Stimulated activated CD4-positive, alpha-beta T cell treated with anti-CD3 and anti-CD28 coated beads, TNF-alpha, amount 100 ng/mL, for 1 hour (primary cell): ENCODE results near the gene HCN2.
"Not testable (repeated sequence)": the region's sequence is repeated elsewhere in the genome, so short reads cannot be mapped to it uniquely, and the experiment has no call there.

Source experiments
- DNase-seq, 3 donors: peaks; one replicate each; pipeline ENCODE4 v3.0.0-alpha.2; 2020; ENCODE audit warnings: low read depth in 3 of 3, low spot score in 1 of 3

HCN2 gene

DNA sequence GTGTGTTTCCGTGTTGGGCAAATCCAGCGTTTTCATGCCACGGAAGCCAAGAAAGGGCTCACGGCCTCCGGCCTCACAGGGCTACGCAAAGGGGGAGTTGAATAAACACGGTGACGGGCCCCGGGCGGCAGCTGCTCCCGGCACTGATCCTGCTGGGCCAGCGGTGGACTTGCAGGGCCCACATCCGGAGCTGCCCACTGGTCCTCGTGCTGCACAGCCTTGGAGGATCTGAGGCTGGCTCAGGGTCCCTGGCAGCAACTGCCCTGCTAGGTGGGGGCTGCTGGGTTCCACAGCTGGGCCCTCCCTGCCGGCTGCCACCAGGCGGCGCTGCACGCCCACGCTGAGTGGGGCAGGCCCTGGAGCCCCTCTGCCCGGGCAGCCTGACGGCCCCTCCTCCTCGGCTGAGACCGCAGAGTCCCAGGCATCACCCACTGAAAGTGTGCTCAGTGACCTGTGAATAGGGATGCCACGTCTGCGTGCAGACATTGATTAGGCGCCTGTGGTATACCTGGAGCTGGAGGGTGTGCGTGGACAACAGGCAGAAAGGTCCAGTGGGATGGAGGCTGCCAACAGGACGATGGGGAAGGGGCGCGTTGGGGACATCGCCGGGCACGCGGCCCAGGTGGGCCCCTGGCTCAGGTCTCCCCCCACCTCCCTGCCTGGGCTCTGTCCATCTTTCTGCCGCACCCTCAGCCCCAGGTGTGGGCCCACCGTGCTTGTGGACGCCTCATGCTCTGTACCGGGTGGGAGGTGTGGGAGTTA, 5.3 kb upstream of the HCN2 start:
- DNase-seq = peak; percentile 30 to 57 (median 32)

DNA sequence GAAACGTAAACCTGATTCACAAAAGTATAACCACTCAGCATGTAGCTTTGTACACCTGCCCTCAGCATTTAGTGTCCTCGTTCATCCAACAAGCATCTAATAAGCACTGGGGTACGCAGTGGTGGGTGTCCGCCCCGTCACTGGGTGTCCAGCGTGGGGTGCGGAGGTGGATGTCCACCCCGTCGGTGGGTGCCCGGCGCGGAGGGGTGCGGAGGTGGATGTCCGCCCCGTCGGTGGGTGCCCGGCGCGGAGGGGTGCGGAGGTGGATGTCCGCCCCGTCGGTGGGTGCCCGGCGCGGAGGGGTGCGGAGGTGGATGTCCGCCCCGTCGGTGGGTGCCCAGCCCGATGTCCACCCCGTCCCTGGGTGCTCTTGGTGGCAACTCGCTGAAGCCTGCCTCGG, 4.5 kb upstream of the HCN2 start:
- DNase-seq = not testable (repeated sequence)

DNA sequence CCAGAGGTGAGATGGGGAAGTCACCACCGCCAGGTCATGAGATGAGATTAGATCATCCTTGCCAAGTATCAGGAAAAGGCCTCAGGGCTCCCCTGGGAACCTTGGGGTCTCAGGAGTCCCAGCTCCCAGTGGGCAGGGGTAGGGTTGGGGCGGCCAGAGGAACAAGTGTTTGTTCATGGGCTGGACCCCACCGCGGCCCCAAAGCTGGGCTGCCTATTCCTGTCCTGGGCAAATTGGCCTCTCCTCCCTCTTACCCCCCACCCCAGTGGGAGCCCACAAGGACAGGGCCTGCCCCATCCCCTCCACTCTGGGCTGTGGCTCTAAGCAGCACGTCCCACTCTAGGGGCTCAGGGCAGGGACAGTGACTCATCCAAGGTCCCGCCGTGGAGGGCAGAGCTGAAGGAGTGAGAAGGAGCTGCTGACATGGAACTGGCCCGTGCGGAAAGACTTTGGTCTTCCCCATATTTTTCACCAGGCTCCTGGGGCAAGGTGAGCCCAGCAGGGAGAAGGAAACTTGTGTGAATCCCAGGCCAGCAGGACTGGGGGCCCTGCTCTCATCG, 4.0 kb upstream of the HCN2 start:
- DNase-seq = no peak

DNA sequence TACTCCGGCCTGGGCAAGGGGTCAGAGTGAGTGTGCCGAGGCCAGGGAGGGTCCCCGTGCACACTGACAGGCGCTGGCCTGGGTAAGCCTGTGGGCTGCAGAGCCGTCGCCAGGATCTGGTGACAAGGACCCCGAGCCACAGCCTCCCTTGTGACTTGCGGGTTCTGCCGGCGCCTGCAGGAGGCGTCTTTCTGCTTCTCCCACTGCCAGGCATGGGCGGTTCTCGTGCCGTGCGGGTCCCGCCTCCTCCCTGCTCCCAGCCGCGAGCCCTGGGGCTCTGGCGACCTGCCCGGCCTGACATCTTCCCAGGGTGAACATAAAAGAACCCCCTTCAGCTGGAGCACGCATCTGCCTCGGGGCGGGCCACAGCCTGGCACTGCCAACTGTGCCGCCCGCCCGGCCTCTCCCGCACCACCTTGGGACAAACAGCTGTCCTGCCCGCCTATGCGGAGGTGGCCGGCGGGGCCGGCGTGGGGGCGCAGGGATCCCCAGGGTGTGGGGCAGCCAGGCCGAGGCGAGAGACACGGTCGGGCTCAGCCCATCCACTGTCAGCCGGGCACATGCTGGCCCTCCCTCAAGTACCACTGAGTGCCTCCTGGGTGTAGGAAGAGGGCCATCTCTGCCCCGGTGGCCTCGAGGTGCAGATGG, 1.5 kb upstream of the HCN2 start:
- peak in 1 of 3 donors; percentile 46 for DNase-seq

DNA sequence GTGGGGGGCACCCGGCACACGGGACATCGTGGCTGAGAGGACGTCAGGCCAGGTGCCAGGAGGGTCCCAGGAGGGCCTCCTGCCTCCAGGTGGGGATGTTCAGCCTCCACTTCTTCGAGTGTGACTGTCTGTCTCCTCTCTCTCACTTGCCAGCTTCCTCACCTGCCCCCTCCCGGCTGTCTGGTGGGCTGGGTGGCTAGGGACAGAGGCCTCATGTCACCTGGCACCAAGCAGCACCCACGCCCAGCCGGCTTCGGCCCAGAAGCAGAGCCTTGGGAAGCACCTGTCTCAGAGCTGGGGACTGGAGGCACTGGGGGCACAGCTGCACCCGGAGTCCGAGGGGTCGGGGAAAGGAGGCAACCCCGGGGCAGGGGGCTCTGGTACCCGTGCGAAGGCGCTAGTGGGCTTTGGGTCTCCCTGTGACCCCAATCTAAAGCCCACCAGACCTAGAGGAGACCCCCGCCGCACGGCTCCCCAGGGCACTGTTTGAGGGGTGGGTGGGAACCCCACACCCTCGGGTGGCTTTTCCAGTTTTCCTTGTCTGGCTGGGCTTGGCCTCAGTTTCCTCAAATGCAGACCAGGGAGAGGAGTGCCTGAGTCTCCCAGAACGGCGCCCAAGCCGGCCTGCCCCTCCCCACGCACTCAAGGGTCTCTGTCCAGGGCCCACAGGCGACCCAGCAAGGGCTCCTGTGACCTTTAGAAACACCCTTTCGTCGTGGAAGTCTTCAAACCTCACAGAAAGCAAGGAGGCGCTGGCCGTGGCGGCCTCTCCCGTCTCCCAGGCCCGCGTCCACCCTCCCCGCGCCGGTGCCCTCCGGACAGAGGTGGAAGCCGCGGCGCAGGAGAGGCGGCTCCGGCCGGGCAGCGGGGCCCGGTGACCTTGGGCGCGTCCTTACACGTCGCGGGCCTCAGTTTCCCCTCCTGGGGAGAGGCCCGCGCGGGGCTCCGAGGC, 664 bp upstream of the HCN2 start:
- no peak for DNase-seq

DNA sequence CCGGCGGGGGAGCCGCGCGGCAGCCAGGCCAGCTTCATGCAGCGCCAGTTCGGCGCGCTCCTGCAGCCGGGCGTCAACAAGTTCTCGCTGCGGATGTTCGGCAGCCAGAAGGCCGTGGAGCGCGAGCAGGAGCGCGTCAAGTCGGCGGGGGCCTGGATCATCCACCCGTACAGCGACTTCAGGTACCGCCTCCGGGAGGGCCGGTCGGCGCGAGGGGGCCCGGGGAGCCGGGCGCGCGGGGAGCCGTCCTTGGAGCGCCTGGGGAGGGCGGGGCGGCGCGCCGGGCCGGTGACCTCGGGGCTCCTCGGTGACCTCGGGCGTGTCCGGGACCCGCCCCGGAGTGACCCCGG, 690 bp downstream of the HCN2 start:
- DNase-seq = no peak

DNA sequence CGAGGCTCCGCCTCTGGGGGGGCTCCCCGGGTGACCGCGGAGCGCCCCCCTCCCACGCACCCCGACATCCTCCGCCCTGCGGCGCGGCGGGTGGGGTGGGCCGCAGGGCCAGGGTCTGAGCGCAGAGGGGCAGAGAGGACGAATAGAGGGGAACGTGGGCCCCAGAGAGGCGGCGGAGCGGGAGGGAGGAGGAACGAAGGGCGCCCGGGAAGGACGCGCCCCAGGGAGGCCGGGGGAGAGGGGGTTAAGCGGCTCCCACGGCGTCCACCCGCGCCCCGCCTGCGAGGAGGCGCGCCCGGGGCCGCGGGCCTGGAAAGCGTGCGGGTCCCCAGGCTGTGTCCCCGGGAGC, 1.0 kb downstream of the HCN2 start:
- no peak for DNase-seq

DNA sequence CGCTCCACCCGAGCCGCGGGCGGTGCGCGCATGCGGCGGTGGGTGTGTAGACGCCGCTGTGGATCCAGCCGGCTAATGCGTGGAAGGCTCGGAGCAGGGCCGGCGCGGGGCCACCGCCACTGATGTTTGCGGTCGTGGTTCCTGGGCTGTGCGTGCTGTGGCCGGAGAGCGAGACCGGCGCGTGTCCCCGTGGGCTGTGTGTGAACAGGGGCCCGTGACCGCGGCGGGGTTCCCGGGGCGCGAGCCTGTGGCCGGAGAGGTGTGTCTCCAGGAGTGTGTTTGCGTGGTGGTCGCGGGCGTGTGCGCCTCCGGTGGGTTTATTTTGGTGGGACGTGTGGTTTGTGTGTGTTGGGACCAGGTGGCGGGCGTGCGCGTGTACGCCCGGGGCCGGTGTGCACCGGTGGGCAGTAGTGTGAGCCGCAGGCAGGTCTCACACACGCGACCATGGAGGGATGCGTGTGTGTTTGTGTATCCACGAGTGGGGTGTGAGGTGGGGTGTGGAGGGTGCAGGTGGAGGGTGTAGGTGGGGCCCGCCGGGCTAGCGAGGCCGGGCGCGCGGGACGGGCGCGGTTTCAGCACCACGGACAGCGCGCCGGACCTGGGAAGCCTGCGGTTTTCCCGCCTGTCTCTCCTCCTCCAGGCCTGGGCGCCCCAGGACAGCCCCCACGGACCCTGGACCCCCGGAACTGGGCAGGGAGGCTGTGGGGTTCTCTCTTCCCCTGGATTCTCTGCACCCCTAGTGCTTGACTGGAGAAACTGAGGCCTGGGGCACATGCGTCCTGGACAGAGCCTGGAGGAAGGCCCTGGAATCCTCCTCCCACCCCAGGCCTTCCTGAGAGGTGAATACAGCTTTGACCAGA, 1.6 kb downstream of the HCN2 start:
- no peak for DNase-seq

DNA sequence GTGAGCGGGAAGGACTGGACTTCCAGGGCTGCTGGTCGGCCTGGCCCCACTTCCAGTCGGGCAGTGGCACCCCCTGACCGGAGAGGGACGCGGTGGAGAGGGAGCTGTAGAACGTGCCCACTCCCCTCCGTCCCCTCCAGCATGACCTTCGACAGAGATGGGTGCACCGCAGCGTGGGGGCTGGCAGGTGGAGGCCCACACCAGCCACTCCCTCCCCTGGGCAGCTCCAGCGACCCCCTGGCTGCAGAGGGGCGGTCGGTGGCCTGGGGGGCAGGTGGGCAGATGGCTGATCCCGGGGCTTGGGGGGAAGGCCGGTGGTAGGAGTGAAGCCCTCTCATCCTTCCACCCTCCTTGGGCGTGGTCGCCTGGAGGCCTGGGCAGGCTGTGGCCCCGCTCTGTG, 2.4 kb downstream of the HCN2 start:
- no peak for DNase-seq

DNA sequence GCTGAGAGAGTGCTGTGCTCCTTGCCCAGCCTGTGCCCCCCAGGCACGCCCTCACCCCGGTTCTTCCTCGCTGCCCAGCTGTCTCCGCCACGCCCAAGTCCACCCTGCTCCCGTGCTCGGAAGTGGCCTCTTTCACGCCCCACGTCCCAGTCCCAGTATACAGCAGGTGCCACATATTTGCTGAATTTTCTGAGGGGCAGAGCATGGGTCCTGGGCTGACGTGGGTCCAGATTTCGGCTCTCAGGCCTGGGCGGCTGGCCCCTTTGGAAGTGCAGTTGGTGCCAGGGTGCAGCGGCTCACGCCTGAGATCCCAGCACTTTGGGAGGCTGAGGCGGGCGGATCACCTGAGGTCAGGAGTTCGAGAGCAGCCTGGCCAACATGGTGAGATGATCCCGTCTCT, 3.4 kb downstream of the HCN2 start:
- no peak for DNase-seq

DNA sequence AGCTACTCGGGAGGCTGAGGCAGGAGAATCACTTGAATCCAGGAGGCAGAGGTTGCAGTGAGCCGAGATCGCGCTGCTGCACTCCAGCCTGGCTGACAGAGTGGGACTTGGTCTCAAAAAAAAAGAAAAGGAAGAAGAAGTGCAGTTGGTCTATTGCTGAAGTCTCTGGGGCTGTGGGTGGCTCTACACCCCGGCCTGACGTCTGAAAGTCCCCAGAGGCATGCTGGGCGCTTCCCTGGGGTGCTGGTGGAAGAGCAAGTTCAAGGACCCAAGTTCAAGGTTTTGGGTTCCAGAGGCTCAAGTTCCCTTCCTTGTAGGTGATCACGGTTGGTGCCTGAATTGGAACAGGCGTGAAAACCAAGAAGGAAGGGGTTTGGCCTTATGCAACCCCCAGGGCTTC, 3.8 kb downstream of the HCN2 start:
- DNase-seq = no peak

DNA sequence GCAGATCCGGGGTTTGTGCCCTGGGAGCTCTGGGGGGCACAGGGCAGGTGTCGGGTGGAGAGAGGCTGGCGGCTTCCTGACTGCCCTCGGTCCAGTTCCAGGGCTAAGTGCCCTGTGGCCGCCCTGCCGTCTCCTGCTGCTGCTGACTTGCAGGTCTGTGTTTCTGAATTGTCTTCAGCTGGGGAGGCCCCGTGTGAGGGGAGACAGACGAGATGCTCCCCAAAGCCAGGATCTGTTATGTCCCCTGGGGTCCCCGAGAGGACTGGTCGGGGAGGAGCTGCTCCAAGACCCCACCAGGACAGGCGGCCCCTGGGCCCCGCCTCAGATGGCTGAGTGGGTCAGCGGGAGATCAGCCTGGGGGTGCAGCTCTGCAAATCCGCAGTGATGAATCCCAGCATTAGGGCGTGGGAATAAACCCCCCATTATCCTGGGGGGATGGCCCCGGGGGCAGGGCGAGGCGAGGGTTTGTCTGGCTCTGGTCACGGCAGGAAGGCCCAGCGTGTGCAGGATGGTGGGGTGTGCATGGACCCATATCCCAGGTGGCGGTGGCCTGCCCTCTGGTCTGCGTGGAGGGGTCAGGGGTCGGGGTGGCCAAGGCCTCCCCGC, 4.7 kb downstream of the HCN2 start:
- DNase-seq = no peak

DNA sequence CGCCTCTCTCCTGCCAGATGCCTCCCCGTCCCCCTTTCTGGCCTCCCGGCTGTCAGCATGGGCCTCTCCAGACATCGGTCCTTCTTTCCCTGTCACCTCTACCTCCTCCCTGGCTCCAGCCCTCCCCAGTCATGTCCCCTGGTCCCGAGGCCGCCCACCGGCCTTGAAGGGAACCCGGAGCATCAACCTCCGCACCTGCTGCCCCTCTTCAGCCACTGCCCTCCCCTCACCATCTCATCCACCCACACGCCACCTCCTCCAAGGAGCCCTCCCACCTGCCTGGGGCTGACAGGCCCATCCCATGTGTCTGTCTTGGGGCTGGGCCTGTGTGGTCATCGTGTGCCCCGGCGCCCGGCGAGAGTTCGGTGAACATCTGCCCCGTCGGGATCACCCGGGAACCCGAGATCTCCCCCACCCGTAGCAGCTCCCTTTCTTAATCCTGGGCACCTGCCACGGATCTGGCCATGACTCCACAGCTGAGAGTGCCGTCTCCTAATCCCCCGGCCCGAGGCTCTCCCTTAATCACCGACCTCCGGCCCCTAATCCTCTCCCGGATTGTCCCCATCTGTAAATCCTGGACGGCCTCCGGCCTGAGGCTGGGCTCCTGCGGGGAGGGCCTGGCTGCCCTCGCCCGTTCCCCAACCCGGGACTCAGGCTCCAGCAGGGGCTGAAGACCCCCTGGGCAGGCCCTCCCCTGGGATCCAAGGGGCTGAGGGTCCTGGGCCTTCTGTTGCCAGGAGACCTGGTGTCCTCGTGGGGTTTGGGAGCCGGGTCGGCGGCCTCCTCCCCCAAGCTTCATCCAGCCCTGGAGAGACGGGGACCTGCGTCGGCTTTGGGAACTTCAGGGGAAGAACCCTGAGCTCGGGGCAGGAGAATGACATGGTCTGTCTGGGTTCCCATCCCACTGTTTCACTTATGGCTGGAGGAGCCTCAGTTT, 5.9 kb downstream of the HCN2 start:
- DNase-seq = no peak

DNA sequence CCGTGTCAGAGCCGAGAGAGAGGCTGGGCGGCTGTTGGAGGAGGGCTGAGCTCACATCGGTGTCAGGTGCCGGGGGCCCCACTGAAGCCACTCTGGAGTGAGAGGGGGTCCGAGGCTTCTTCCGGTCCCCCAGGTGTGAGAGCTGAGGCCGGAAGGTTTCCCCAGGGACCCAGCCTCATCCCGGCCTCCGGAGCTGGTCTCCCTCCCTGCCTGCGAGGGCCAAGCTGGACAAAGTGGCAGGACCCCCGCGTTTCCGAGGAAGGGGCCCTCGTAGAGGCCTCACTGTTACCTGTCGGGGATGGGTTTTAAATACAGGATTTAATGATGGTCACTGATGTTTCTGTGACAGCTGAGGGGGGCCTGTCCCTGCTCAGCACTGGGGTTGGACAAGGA, 6.6 kb downstream of the HCN2 start:
- no peak for DNase-seq

DNA sequence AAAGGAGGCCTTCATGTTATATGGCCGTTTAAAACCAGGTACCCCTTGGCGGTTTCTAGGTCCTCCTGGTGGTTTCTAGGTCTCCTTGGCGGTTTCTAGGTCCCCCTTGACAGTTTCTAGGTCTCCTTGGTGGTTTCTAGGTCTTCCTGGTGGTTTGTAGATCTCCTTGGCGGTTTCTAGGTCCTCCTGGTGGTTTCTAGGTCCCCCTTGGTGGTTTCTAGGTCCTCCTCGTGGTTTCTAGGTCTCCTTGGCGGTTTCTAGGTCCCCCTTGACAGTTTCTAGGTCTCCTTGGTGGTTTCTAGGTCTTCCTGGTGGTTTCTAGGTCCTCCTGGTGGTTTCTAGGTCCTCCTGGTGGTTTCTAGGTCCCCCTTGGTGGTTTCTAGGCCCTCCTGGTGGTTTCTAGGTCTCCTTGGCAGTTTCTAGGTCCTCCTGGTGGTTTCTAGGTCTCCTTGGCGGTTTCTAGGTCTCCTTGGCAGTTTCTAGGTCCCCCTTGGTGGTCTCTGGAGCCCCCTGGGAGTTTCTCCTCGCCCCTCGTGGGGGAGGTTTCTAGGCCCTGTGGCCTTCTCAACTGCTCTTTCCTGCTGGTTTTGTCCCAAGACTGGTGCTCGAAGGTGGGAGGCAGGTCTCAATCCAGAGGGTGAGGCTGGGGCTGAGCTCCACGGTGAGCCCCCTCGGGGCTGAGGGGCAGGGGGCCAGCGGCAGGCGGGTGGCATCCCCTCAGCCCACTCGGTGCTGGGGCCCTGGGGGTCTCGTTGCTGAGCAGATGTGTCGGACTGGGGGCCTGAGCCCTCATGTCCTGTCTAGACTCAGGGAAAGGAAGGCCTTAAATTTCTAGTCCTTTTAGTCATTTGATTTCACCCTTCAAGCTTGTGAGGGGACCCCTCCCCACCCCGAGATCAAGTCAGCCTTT, 8.0 kb downstream of the HCN2 start:
- DNase-seq = no peak

DNA sequence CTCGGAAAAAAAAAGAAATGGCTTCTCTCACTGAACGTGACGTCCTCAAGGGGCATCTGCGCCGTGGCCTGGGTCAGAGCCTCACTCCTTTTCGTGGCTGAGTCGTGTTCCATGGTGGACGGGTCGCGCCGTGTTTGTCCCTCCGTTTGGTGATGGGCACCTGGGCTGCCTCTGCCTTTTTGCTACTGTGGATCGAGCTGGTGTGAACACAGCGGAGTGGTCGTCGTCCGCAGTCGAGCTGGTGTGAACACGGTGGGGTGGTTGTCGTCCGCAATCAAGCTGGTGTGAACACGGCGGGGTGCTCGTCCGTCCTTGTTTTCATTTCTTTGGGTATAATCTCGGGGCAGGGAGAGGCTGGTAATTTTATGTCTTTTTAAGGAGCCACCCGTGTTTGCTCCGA, 11.6 kb downstream of the HCN2 start:
- DNase-seq = no peak

DNA sequence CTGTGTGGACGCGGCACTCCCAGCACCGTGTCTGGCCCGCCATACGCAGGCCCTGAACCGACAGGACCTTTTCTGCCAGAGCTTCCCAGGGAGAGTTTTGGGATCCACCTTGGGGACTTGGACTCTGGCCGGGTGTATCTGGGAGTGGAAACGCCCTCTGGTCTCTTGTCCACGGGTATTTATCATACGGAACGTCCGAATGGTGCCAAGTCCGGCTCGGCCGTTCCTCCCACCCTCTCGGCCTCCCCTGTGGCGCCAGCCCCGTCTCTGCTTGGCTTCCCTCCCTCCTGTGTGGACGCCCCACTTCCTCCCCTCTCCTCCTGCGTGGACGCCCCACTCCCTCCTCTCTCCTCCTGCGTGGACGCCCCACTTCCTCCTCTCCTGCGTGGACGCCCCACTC, 12.1 kb downstream of the HCN2 start:
- no peak for DNase-seq
